Activated T-cell treated with anti-CD3 and anti-CD28 coated beads, Interleukin-2, amount 50 U/mL, for 24 hours (primary cell): ENCODE data around the gene TTLL11.
"Not testable (repeated sequence)": the region's sequence is repeated elsewhere in the genome, so short reads cannot be mapped to it uniquely, and the experiment has no call there.

Experiments used
- DNase-seq: peaks from one replicate; pipeline ENCODE4 v3.0.0-alpha.2; 2020
- H3K27ac Mint-ChIP-seq: 2 replicates; pipeline ENCODE4 v1.8.0; 2020; ENCODE audit warnings: mild to moderate bottlenecking, mixed read lengths
- H3K27me3 Mint-ChIP-seq: 2 replicates; pipeline ENCODE4 v1.8.0; 2020; ENCODE audit warnings: mixed read lengths
- H3K36me3 Mint-ChIP-seq: 2 replicates; pipeline ENCODE4 v1.8.0; 2020; ENCODE audit warnings: low read depth, mixed read lengths
- H3K4me1 Mint-ChIP-seq: 2 replicates; pipeline ENCODE4 v1.8.0; 2020; ENCODE audit warnings: low read depth, mixed read lengths
- H3K4me3 Mint-ChIP-seq: 2 replicates; pipeline ENCODE4 v1.8.0; 2020; ENCODE audit warnings: mild to moderate bottlenecking, moderate library complexity, mixed read lengths
- H3K9me3 Mint-ChIP-seq: 2 replicates; pipeline ENCODE4 v1.8.0; 2020; ENCODE audit warnings: mixed read lengths

The TTLL11 gene

DNA sequence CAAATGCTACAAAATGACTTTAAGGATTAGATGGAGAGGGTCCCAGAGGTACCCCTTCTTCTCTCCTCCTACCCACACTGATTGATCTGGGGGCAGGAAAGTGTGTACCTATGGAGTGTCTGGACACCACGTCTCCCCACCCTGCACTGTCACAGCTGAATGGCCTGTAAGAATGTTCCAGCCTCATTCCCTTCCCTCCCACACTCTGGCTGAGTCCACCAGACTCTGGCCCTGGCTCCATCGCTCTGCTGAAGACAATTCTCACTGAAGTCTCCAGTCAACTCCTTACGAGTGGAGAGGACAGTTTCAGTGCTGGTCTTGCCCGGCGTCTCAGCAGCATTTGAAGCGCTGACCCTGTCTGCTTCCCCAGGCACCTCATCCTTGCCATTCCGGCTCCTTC lies 105.8 kb downstream of the TTLL11 start:
- no peak for DNase-seq
- peaks cover 8% of the 10 kb centered on the region for H3K36me3 Mint-ChIP-seq
- H3K4me3 Mint-ChIP-seq: no peak overlapping the region
- H3K27ac Mint-ChIP-seq: no peak overlapping the region
- no peaks in the 10 kb centered on the region for H3K4me1 Mint-ChIP-seq
- H3K9me3 Mint-ChIP-seq: no peaks in the 10 kb centered on the region
- no peaks in the 10 kb centered on the region for H3K27me3 Mint-ChIP-seq

DNA sequence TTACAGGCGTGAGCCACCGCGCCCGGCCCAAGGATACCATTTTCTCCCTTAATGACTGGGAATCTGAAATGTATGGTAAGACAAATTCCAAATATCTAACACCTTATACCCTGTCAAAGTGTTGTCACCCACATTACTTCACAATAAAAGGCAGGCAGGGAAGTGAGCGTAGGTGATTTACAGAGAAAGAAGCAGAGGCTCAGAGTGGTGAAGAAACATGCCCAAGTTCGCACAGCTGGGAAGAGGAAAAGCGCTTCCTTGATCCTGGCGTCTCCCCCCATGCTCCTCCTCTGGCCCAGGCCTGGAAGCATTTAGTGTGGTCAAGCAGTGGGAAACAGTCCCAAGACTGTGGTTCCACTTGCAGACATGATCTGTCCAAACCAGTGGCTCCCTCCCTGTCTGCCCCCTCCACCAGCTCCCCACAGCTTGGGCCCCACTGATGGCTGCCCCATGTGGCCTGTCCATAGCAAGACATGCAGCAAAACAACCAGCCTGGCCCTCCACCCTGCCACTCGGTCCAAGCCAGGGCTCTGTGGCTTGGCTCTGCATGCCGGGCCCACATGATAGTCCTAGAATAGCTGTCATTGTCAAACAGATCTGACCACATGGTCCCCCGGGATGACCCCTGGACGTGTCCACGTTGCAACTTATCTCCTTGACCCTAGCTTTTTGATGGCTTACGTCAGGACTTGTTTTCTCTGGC lies 107.2 kb downstream of the TTLL11 start:
- no peaks in the 10 kb centered on the region for H3K27me3 Mint-ChIP-seq
- no peak overlapping the region for H3K27ac Mint-ChIP-seq
- H3K4me1 Mint-ChIP-seq: no peaks in the 10 kb centered on the region
- peaks cover 8% of the 10 kb centered on the region for H3K9me3 Mint-ChIP-seq
- no peak for DNase-seq
- H3K4me3 Mint-ChIP-seq: no peak overlapping the region
- peaks cover 10% of the 10 kb centered on the region for H3K36me3 Mint-ChIP-seq

- Mint-ChIP-seq H3K27ac (no peak overlapping the region), H3K4me1 (no peaks in the 10 kb centered on the region), H3K36me3 (peaks cover 10% of the 10 kb centered on the region), H3K4me3 (no peak overlapping the region), H3K27me3 (no peaks in the 10 kb centered on the region), H3K9me3 (peaks cover 10% of the 10 kb centered on the region)
- no peak for DNase-seq
Observed at GRCh38 chr9:121984726-121985402, 108.2 kb downstream of the TTLL11 start.

DNA sequence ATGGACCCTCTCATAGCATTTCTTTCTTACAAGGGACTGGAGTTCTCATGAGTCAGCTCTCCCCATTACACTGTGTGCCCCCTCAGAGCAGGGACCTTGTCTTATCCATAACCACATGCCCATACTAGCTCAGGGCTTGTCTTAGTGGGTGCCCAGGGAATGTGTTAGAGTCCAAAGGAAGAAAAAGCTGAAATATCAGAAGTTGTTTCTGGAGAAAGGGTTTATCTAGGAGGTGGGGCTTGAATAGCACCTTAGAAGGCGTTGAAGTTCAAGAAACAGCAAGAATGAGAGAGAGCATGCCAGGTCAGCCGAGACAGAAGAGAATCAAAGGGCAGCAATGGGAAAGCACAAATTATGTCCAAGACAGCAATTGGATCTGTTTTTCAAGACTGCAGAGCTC lies 109.4 kb downstream of the TTLL11 start:
- peaks cover 10% of the 10 kb centered on the region for H3K9me3 Mint-ChIP-seq
- no peaks in the 10 kb centered on the region for H3K27me3 Mint-ChIP-seq
- no peak overlapping the region for H3K4me3 Mint-ChIP-seq
- no peak for DNase-seq
- H3K27ac Mint-ChIP-seq: no peak overlapping the region
- no peaks in the 10 kb centered on the region for H3K4me1 Mint-ChIP-seq
- H3K36me3 Mint-ChIP-seq: peaks cover 2% of the 10 kb centered on the region

- H3K27ac Mint-ChIP-seq: no peak overlapping the region
- H3K9me3 Mint-ChIP-seq: peaks cover 10% of the 10 kb centered on the region
- H3K27me3 Mint-ChIP-seq: no peaks in the 10 kb centered on the region
- no peak for DNase-seq
- H3K36me3 Mint-ChIP-seq: peaks cover 2% of the 10 kb centered on the region
- no peak overlapping the region for H3K4me3 Mint-ChIP-seq
- no peaks in the 10 kb centered on the region for H3K4me1 Mint-ChIP-seq
Observed at GRCh38 chr9:121981118-121981883, 111.8 kb downstream of the TTLL11 start.

- H3K36me3 Mint-ChIP-seq, H3K27ac Mint-ChIP-seq, H3K27me3 Mint-ChIP-seq, H3K4me3 Mint-ChIP-seq, H3K4me1 Mint-ChIP-seq, DNase-seq: not testable (repeated sequence)
- H3K9me3 Mint-ChIP-seq: peaks cover 10% of the 10 kb centered on the region
Observed at GRCh38 chr9:121980665-121981064, 112.4 kb downstream of the TTLL11 start.

- Mint-ChIP-seq H3K27ac (no peak overlapping the region), H3K9me3 (peaks cover 10% of the 10 kb centered on the region), H3K4me1 (no peaks in the 10 kb centered on the region)
Observed at GRCh38 chr9:121979736-121980135, 113.4 kb downstream of the TTLL11 start.

GRCh38 chr9:121976751-121977150 lies 116.4 kb downstream of the TTLL11 start:
- peaks cover 6% of the 10 kb centered on the region for H3K9me3 Mint-ChIP-seq
- H3K36me3 Mint-ChIP-seq: no peaks in the 10 kb centered on the region
- no peaks in the 10 kb centered on the region for H3K27me3 Mint-ChIP-seq
- no peaks in the 10 kb centered on the region for H3K4me1 Mint-ChIP-seq
- DNase-seq: no peak
- H3K27ac Mint-ChIP-seq: no peak overlapping the region
- no peak overlapping the region for H3K4me3 Mint-ChIP-seq

More at GRCh38 chr9:121979736-121980135, 113.4 kb downstream of the TTLL11 start:
- no peak overlapping the region for H3K4me3 Mint-ChIP-seq
- DNase-seq: no peak
- H3K36me3 Mint-ChIP-seq: peaks cover 2% of the 10 kb centered on the region
- no peaks in the 10 kb centered on the region for H3K27me3 Mint-ChIP-seq

DNA sequence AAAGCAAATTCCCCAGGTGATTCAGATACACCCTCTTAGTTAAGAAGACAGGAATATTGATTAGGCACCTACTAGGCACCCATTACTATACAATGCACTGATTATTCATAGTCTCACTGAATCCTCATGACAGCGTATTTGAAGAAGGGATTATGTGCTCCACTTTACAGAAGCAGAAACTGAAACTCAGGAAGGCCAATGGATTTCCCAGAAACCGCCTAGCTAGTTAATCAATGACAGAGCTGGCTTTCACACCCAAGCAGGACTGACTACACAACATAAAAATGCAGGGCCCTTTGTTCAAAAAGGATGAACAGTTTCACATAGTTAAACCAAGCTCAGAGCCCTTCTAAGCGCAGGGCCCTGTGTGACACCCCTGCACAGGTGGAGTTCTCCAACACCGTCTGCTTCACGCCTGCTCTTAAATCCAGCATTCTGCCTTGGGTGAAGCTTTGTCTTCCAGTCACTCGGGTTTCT lies 117.3 kb downstream of the TTLL11 start:
- peaks cover 2% of the 10 kb centered on the region for H3K9me3 Mint-ChIP-seq
- H3K27ac Mint-ChIP-seq: no peak overlapping the region
- no peaks in the 10 kb centered on the region for H3K27me3 Mint-ChIP-seq
- no peak for DNase-seq
- H3K36me3 Mint-ChIP-seq: no peaks in the 10 kb centered on the region
- no peak overlapping the region for H3K4me3 Mint-ChIP-seq
- no peaks in the 10 kb centered on the region for H3K4me1 Mint-ChIP-seq

DNA sequence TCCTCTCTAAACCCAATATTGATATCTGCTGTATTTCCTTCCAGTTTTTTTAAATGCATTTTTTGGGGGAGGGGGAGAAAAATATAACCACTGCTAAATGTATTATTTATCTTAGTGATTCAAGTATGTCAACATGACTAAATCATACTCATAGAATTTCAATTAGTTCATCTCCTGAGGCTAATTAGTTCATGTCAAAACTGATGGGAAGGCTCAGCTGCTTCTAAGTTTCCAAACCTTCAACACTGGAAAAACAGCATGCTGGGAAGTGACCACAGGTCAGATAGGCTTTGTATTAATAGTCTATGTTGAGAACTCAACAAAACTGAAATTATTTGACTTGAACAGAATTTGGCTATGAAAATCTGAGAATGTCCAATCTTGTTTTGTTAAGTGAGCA lies 118.7 kb downstream of the TTLL11 start:
- no peaks in the 10 kb centered on the region for H3K9me3 Mint-ChIP-seq
- H3K4me1 Mint-ChIP-seq: no peaks in the 10 kb centered on the region
- H3K27ac Mint-ChIP-seq: no peak overlapping the region
- H3K4me3 Mint-ChIP-seq: no peak overlapping the region
- H3K36me3 Mint-ChIP-seq: peaks cover 3% of the 10 kb centered on the region
- no peaks in the 10 kb centered on the region for H3K27me3 Mint-ChIP-seq
- DNase-seq: no peak

- peaks cover 3% of the 10 kb centered on the region for H3K36me3 Mint-ChIP-seq
- no peak for DNase-seq
- H3K4me3 Mint-ChIP-seq: no peak overlapping the region
- no peaks in the 10 kb centered on the region for H3K9me3 Mint-ChIP-seq
- no peaks in the 10 kb centered on the region for H3K4me1 Mint-ChIP-seq
- H3K27ac Mint-ChIP-seq: no peak overlapping the region
- no peaks in the 10 kb centered on the region for H3K27me3 Mint-ChIP-seq
Observed at GRCh38 chr9:121972501-121972981, 120.6 kb downstream of the TTLL11 start.

GRCh38 chr9:121968056-121968455 lies 125.1 kb downstream of the TTLL11 start:
- H3K4me3 Mint-ChIP-seq: no peak overlapping the region
- peaks cover 2% of the 10 kb centered on the region for H3K4me1 Mint-ChIP-seq
- no peak for DNase-seq
- no peaks in the 10 kb centered on the region for H3K27me3 Mint-ChIP-seq
- no peak overlapping the region for H3K27ac Mint-ChIP-seq
- peaks cover 3% of the 10 kb centered on the region for H3K36me3 Mint-ChIP-seq
- H3K9me3 Mint-ChIP-seq: no peaks in the 10 kb centered on the region

DNA sequence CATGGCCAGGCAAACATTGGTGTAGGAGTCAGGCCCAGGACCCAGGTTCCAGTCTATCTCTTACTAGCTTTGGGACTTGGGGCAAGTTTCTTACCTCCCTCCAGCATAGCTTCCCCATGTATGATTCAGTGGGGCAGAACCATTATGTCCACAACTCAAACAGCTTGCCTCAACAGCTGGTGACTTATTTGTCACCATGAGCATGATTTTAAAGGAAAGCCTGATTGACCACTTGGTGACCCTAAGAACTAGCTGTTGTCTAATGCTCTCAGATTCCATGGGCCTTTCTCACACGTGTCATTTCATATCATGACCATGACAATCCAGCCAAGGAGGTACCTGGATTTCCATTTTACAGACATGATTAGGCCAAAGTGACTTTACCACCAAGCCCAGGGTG lies 126.4 kb downstream of the TTLL11 start:
- peaks cover 3% of the 10 kb centered on the region for H3K36me3 Mint-ChIP-seq
- no peaks in the 10 kb centered on the region for H3K27me3 Mint-ChIP-seq
- H3K9me3 Mint-ChIP-seq: no peaks in the 10 kb centered on the region
- H3K4me1 Mint-ChIP-seq: peaks cover 2% of the 10 kb centered on the region
- no peak overlapping the region for H3K27ac Mint-ChIP-seq
- no peak for DNase-seq
- no peak overlapping the region for H3K4me3 Mint-ChIP-seq

DNA sequence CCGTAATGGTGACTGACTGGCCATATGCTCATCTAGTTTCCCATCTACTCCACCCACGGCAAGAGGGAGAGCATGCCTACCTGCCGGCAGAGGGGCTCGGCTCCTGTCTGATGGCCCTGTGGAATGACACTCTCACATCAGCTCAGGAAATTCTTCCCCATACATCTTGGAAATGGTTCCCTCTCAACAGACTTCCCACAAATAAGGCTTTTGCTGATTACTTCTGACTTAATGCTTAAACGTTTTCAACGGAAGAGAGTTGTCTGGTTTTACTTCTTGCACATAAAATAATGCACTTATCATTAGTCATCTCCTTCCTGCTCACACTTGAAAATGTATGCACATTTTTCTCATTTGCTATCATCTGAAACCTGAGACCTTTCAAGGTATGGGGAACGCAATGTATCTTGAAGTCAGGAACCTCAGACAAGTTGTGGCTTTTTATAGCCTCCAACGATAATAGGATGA lies 129.5 kb downstream of the TTLL11 start:
- Mint-ChIP-seq H3K27me3 (no peaks in the 10 kb centered on the region), H3K4me3 (no peak overlapping the region), H3K36me3 (no peaks in the 10 kb centered on the region), H3K9me3 (no peaks in the 10 kb centered on the region), H3K27ac (no peak overlapping the region), H3K4me1 (peaks cover 5% of the 10 kb centered on the region)
- DNase-seq: no peak
